H9 (cell line): ENCODE measurements around the gene SRRM2. TPM values are rescaled to one million over a fixed set of nuclear protein-coding genes. Genes with fewer than 3 reads are reported as not detected.

Experiments
- DNase-seq: peaks from one replicate; pipeline ENCODE4 v3.0.0-alpha.2; 2017
- H2AFZ ChIP-seq: one replicate; pipeline ENCODE4 v1.6.1; 2013; ENCODE audit warnings: mild to moderate bottlenecking, low read length, control low read depth, moderate library complexity
- H2AK5ac ChIP-seq: 2 replicates; pipeline ENCODE4 v1.6.1; 2013; ENCODE audit warnings: low read length, control low read depth, mixed read lengths; ENCODE audit not compliant: insufficient read length
- H2BK120ac ChIP-seq: one replicate; pipeline ENCODE4 v1.6.1; 2013; ENCODE audit warnings: low read depth, mild to moderate bottlenecking, low read length, control low read depth, inconsistent platforms; ENCODE audit not compliant: poor library complexity, severe bottlenecking
- H2BK12ac ChIP-seq: 2 replicates; pipeline ENCODE4 v1.6.1; 2013; ENCODE audit warnings: low read length, control low read depth, mixed read lengths, low read depth; ENCODE audit not compliant: insufficient read length
- H2BK15ac ChIP-seq: 2 replicates; pipeline ENCODE4 v1.6.1; 2013; ENCODE audit warnings: low read depth, low read length, control low read depth
- H2BK20ac ChIP-seq: one replicate; pipeline ENCODE4 v1.6.1; 2013; ENCODE audit warnings: low read depth, mild to moderate bottlenecking, low read length, control low read depth, inconsistent platforms; ENCODE audit not compliant: poor library complexity, severe bottlenecking
- H2BK5ac ChIP-seq: 2 replicates; pipeline ENCODE4 v1.6.1; 2013; ENCODE audit warnings: low read length, control low read depth, mixed read lengths; ENCODE audit not compliant: insufficient read length
- H3K14ac ChIP-seq: 2 replicates; pipeline ENCODE4 v1.6.1; 2013; ENCODE audit warnings: low read length, control low read depth; ENCODE audit not compliant: insufficient read depth
- H3K18ac ChIP-seq: 2 replicates; pipeline ENCODE4 v1.6.1; 2013; ENCODE audit warnings: low read depth, mild to moderate bottlenecking, mixed read lengths, low read length, control low read depth; ENCODE audit not compliant: insufficient read length
- H3K23ac ChIP-seq: 2 replicates; pipeline ENCODE4 v1.6.1; 2013; ENCODE audit warnings: low read length, control low read depth, mixed read lengths, low read depth; ENCODE audit not compliant: insufficient read length
- H3K23me2 ChIP-seq: 2 replicates; pipeline ENCODE4 v1.6.1; 2013; ENCODE audit warnings: low read depth, mild to moderate bottlenecking, mixed read lengths, low read length, control low read depth; ENCODE audit not compliant: insufficient read length, poor library complexity, severe bottlenecking
- H3K27ac ChIP-seq: 2 replicates; pipeline ENCODE4 v1.5.1; 2013; ENCODE audit warnings: low read length, control low read depth, mixed read lengths, low read depth; ENCODE audit not compliant: insufficient read length
- H3K27me3 ChIP-seq: 2 replicates; pipeline ENCODE4 v1.6.1; 2013; ENCODE audit warnings: low read length, control low read depth, inconsistent platforms; ENCODE audit not compliant: insufficient read depth
- H3K4ac ChIP-seq: 2 replicates; pipeline ENCODE4 v1.6.1; 2013; ENCODE audit warnings: low read depth, mild to moderate bottlenecking, control low read depth, inconsistent platforms, low read length, moderate library complexity
- H3K4me1 ChIP-seq: 2 replicates; pipeline ENCODE4 v1.6.1; 2013; ENCODE audit warnings: low read length, control low read depth, inconsistent platforms; ENCODE audit not compliant: insufficient read depth
- H3K4me2 ChIP-seq: 2 replicates; pipeline ENCODE4 v1.6.1; 2013; ENCODE audit warnings: low read length, control low read depth, mixed read lengths; ENCODE audit not compliant: insufficient read length, insufficient read depth
- H3K56ac ChIP-seq: 2 replicates; pipeline ENCODE4 v1.6.1; 2013; ENCODE audit warnings: low read depth, mild to moderate bottlenecking, mixed read lengths, low read length, control low read depth; ENCODE audit not compliant: insufficient read length
- H3K79me1 ChIP-seq: 2 replicates; pipeline ENCODE4 v1.6.1; 2013; ENCODE audit warnings: low read depth, mild to moderate bottlenecking, moderate library complexity, low read length, control low read depth, inconsistent platforms; ENCODE audit not compliant: insufficient read depth, poor library complexity, severe bottlenecking
- H3K79me2 ChIP-seq: 2 replicates; pipeline ENCODE4 v1.6.1; 2013; ENCODE audit warnings: low read length, control low read depth, inconsistent platforms; ENCODE audit not compliant: insufficient read depth
- H3K9ac ChIP-seq: 2 replicates; pipeline ENCODE4 v1.6.1; 2013; ENCODE audit warnings: low read length, control low read depth, mixed read lengths; ENCODE audit not compliant: insufficient read length; ENCODE audit errors: extremely low read depth
- H3K9me3 ChIP-seq: one replicate; pipeline ENCODE4 v1.6.1; 2013; ENCODE audit warnings: low read depth, low read length, inconsistent platforms; ENCODE audit not compliant: control insufficient read depth
- H3T11ph ChIP-seq: one replicate; pipeline ENCODE4 v1.6.1; 2013; ENCODE audit warnings: mild to moderate bottlenecking, low read length, control low read depth, inconsistent platforms
- H4K20me1 ChIP-seq: one replicate; pipeline ENCODE4 v1.6.1; 2013; ENCODE audit not compliant: control insufficient read depth, insufficient read length, insufficient read depth
- H4K5ac ChIP-seq: 2 replicates; pipeline ENCODE4 v1.6.1; 2013; ENCODE audit warnings: low read depth, mild to moderate bottlenecking, mixed read lengths, low read length, control low read depth; ENCODE audit not compliant: insufficient read length
- H4K8ac ChIP-seq: replicated peaks from 2 replicates; pipeline ENCODE4 v1.6.1; 2013; ENCODE audit warnings: low read length, control low read depth, mixed read lengths, low read depth; ENCODE audit not compliant: insufficient read length
- H4K91ac ChIP-seq: 2 replicates; pipeline ENCODE4 v1.6.1; 2013; ENCODE audit warnings: low read depth, mild to moderate bottlenecking, moderate library complexity, mixed read lengths, low read length, control low read depth; ENCODE audit not compliant: insufficient read length
- H3K27ac Mint-ChIP-seq, 3 experiments: 2 replicates in 2 of 3; 3 replicates in 1 of 3; pipeline ENCODE4 v1.8.0; 2020 to 2021; ENCODE audit warnings: mixed read lengths in 3 of 3, mild to moderate bottlenecking in 1 of 3, moderate library complexity in 1 of 3
- H3K27me3 Mint-ChIP-seq: 2 replicates; pipeline ENCODE4 v1.8.0; 2021; ENCODE audit warnings: low read depth, mild to moderate bottlenecking, moderate library complexity, mixed read lengths
- H3K36me3 Mint-ChIP-seq, 3 experiments: 2 replicates in 2 of 3; 3 replicates in 1 of 3; pipeline ENCODE4 v1.8.0; 2020 to 2021; ENCODE audit warnings: low read depth in 3 of 3, mixed read lengths in 3 of 3; ENCODE audit not compliant: insufficient read depth in 1 of 3
- H3K4me1 Mint-ChIP-seq, 2 experiments: 2 replicates each; pipeline ENCODE4 v1.8.0; 2020; ENCODE audit warnings: mixed read lengths in 2 of 2
- H3K4me3 Mint-ChIP-seq, 2 experiments: 2 replicates in 1 of 2; 3 replicates in 1 of 2; pipeline ENCODE4 v1.8.0; 2020 to 2021; ENCODE audit warnings: mild to moderate bottlenecking in 2 of 2, mixed read lengths in 2 of 2, moderate library complexity in 1 of 2
- H3K9me3 Mint-ChIP-seq, 2 experiments: 2 replicates in 1 of 2; 3 replicates in 1 of 2; pipeline ENCODE4 v1.8.0; 2020; ENCODE audit warnings: mild to moderate bottlenecking in 2 of 2, mixed read lengths in 2 of 2, moderate library complexity in 1 of 2
- WGBS: extraction: QIAGEN DNeasy Blood & Tissue Kit; methylation state at CpG from one replicate; pipeline ENCODE4 v1.1.7; 2013; ENCODE audit warnings: missing lambda C conversion rate, low lambda C conversion rate, mixed read lengths; ENCODE audit not compliant: insufficient read length; ENCODE audit errors: extremely low coverage; 5-methylcytosine and 5-hydroxymethylcytosine counted together
- total RNA-seq: library from RNA; stranded (reverse); gene quantifications from 2 replicates; pipeline ENCODE4 v1.2.1, GENCODE V29; 2021
- TF ChIP-seq, protein P1 (sequence below): fragments of 200-600 bp; sonication (generic); conservative IDR thresholded peaks from 3 replicates; pipeline ENCODE4 v1.8.0; 2021; ENCODE audit warnings: antibody characterized with exemption, mild to moderate bottlenecking

SRRM2 gene
- total RNA-seq, 1 experiment from 2014 or later = 694 TPM

- no peak overlapping the region for H4K91ac ChIP-seq
- Mint-ChIP-seq H3K27ac (no peak overlapping the region), H3K4me1 (peaks cover 8 to 15% of the 10 kb centered on the region in 2 experiments; a peak in 3 of 4 replicates), H3K27me3 (peaks cover 32% of the 10 kb centered on the region), H3K4me3 (no peak overlapping the region), H3K36me3 (no peaks in the 10 kb centered on the region; a peak in 1 of 7 replicates), H3K9me3 (no peaks in the 10 kb centered on the region)
- no peak overlapping the region for H3K4me2 ChIP-seq
- no peak overlapping the region for H2BK12ac ChIP-seq
- no peak overlapping the region for H2AFZ ChIP-seq
- H3K79me2 ChIP-seq = no peaks in the 10 kb centered on the region
- H2AK5ac ChIP-seq = no peak overlapping the region
- no peak overlapping the region for H2BK15ac ChIP-seq
- H3K9ac ChIP-seq = no peak overlapping the region
- H3K23me2 ChIP-seq = no peaks in the 10 kb centered on the region
- H3K14ac ChIP-seq = no peak overlapping the region
- H4K8ac ChIP-seq = no peak overlapping the region
- H3K9me3 ChIP-seq = no peaks in the 10 kb centered on the region
- H4K20me1 ChIP-seq = no peaks in the 10 kb centered on the region
- no peak overlapping the region for H3K56ac ChIP-seq
- H3K18ac ChIP-seq = no peak overlapping the region
- H3T11ph ChIP-seq = no peak overlapping the region
- no peak overlapping the region for H3K4ac ChIP-seq
- no peaks in the 10 kb centered on the region for H3K79me1 ChIP-seq
- H3K23ac ChIP-seq = no peak overlapping the region
- no peak overlapping the region for H2BK20ac ChIP-seq
- TF ChIP-seq, protein P1, sequence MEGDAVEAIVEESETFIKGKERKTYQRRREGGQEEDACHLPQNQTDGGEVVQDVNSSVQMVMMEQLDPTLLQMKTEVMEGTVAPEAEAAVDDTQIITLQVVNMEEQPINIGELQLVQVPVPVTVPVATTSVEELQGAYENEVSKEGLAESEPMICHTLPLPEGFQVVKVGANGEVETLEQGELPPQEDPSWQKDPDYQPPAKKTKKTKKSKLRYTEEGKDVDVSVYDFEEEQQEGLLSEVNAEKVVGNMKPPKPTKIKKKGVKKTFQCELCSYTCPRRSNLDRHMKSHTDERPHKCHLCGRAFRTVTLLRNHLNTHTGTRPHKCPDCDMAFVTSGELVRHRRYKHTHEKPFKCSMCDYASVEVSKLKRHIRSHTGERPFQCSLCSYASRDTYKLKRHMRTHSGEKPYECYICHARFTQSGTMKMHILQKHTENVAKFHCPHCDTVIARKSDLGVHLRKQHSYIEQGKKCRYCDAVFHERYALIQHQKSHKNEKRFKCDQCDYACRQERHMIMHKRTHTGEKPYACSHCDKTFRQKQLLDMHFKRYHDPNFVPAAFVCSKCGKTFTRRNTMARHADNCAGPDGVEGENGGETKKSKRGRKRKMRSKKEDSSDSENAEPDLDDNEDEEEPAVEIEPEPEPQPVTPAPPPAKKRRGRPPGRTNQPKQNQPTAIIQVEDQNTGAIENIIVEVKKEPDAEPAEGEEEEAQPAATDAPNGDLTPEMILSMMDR = no peak
- H2BK5ac ChIP-seq = no peak overlapping the region
- H3K27me3 ChIP-seq = no peaks in the 10 kb centered on the region
- H4K5ac ChIP-seq = no peak overlapping the region
- no peak for DNase-seq
- no CpG with 5 or more reads among the region's 10 CpGs for WGBS
- H3K27ac ChIP-seq = no peak overlapping the region
- H2BK120ac ChIP-seq = no peak overlapping the region
- no peaks in the 10 kb centered on the region for H3K4me1 ChIP-seq
Measured at GRCh38 chr16:2792940-2793339, 40.5 kb downstream of the SRRM2 start.
